Activated naive CD4-positive, alpha-beta T cell treated with anti-CD3 and anti-CD28 coated beads for 36 hours (primary cell): ENCODE data around the gene SPINK14. TPM values are rescaled to one million over a fixed set of nuclear protein-coding genes. Genes with fewer than 3 reads are reported as not detected.

ENCODE experiments used
- CTCF ChIA-PET: fragments of 350-600 bp; sonication (Branson Sonifier 250); formaldehyde crosslinking; loops from one replicate; lab custom pipeline; 2021; ENCODE audit warnings: antibody characterized with exemption; lab: Charles Lee
- DNase-seq: peaks from one replicate; pipeline ENCODE4 v3.0.0-alpha.2; 2020
- H3K27ac Mint-ChIP-seq: one replicate; pipeline ENCODE4 v1.8.0; 2021; ENCODE audit warnings: mild to moderate bottlenecking, mixed read lengths
- H3K27me3 Mint-ChIP-seq: one replicate; pipeline ENCODE4 v1.8.0; 2021; ENCODE audit warnings: low read depth, mixed read lengths
- H3K36me3 Mint-ChIP-seq: one replicate; pipeline ENCODE4 v1.8.0; 2021; ENCODE audit warnings: low read depth, mixed read lengths
- H3K4me1 Mint-ChIP-seq: one replicate; pipeline ENCODE4 v1.8.0; 2021; ENCODE audit warnings: low read depth, mixed read lengths
- H3K4me3 Mint-ChIP-seq: one replicate; pipeline ENCODE4 v1.8.0; 2021; ENCODE audit warnings: mild to moderate bottlenecking, moderate library complexity, mixed read lengths
- H3K9me3 Mint-ChIP-seq: one replicate; pipeline ENCODE4 v1.8.0; 2021; ENCODE audit warnings: mixed read lengths
- intact Hi-C: fragments of 100-400 bp; cut with micrococcal nuclease; formaldehyde crosslinking; loops from one replicate; pipeline ENCODE4 v1.15.1; 2023
- total RNA-seq, 2 experiments: library from RNA; stranded (reverse); gene quantifications; one replicate each; pipeline ENCODE4 v1.2.3, GENCODE V29; 2021

The SPINK14 gene
- total RNA-seq, 2 experiments from 2014 or later: not detected

- no peak for DNase-seq
- CTCF ChIA-PET: no interaction called here
- H3K4me1 Mint-ChIP-seq: no peaks in the 10 kb centered on the region
- H3K36me3 Mint-ChIP-seq: no peaks in the 10 kb centered on the region
- peaks cover 8% of the 10 kb centered on the region for H3K27me3 Mint-ChIP-seq
- H3K27ac Mint-ChIP-seq: no peak overlapping the region
- intact Hi-C loops: no loop called here
- no peak overlapping the region for H3K4me3 Mint-ChIP-seq
- H3K9me3 Mint-ChIP-seq: no peaks in the 10 kb centered on the region
These were observed 36.9 kb downstream of the SPINK14 start for GRCh38 chr5:148205044-148205806.

GRCh38 chr5:148205865-148206264 is 37.5 kb downstream of the SPINK14 start:
- no peaks in the 10 kb centered on the region for H3K36me3 Mint-ChIP-seq

GRCh38 chr5:148206620-148207019 is 38.3 kb downstream of the SPINK14 start:
- Mint-ChIP-seq H3K27ac (no peak overlapping the region), H3K9me3 (no peaks in the 10 kb centered on the region), H3K4me3 (no peak overlapping the region), H3K4me1 (no peaks in the 10 kb centered on the region), H3K27me3 (peaks cover 8% of the 10 kb centered on the region), H3K36me3 (no peaks in the 10 kb centered on the region)
- intact Hi-C loops: no loop called here
- DNase-seq: no peak
- CTCF ChIA-PET: no interaction called here

More at GRCh38 chr5:148205865-148206264, 37.5 kb downstream of the SPINK14 start:
- Mint-ChIP-seq H3K4me3 (no peak overlapping the region), H3K27me3 (peaks cover 8% of the 10 kb centered on the region), H3K4me1 (no peaks in the 10 kb centered on the region), H3K27ac (no peak overlapping the region), H3K9me3 (no peaks in the 10 kb centered on the region)
- CTCF ChIA-PET: no interaction called here
- intact Hi-C loops: no loop called here
- DNase-seq: no peak

GRCh38 chr5:148208226-148208625 is 39.9 kb downstream of the SPINK14 start:
- no peak overlapping the region for H3K27ac Mint-ChIP-seq
- no peak for DNase-seq
- CTCF ChIA-PET: interaction anchor here (1.2 kb wide), 1 partner anchor 28 kb away, joined by 3 read pairs; no protein-coding TSS in a partner anchor
- H3K9me3 Mint-ChIP-seq: no peaks in the 10 kb centered on the region
- peaks cover 8% of the 10 kb centered on the region for H3K27me3 Mint-ChIP-seq
- no peaks in the 10 kb centered on the region for H3K4me1 Mint-ChIP-seq
- H3K4me3 Mint-ChIP-seq: no peak overlapping the region
- no peaks in the 10 kb centered on the region for H3K36me3 Mint-ChIP-seq
- intact Hi-C loops: no loop called here

GRCh38 chr5:148209151-148209770 is 40.9 kb downstream of the SPINK14 start:
- intact Hi-C loops: no loop called here
- Mint-ChIP-seq H3K27me3 (peaks cover 8% of the 10 kb centered on the region), H3K4me3 (no peak overlapping the region), H3K36me3 (no peaks in the 10 kb centered on the region), H3K4me1 (no peaks in the 10 kb centered on the region), H3K9me3 (no peaks in the 10 kb centered on the region), H3K27ac (no peak overlapping the region)
- DNase-seq: no peak
- CTCF ChIA-PET: interaction anchor here (0.6 to 1.2 kb wide), 2 partner anchors 29 to 60 kb away, joined by 3 read pairs; no protein-coding TSS in a partner anchor

GRCh38 chr5:148214665-148215185 is 46.4 kb downstream of the SPINK14 start:
- Mint-ChIP-seq H3K36me3 (no peaks in the 10 kb centered on the region), H3K4me3 (no peak overlapping the region), H3K4me1 (no peaks in the 10 kb centered on the region), H3K9me3 (peaks cover 1% of the 10 kb centered on the region), H3K27ac (no peak overlapping the region), H3K27me3 (peaks cover 8% of the 10 kb centered on the region)
- CTCF ChIA-PET: no interaction called here
- DNase-seq: no peak
- intact Hi-C loops: no loop called here

- no peaks in the 10 kb centered on the region for H3K36me3 Mint-ChIP-seq
- H3K4me1 Mint-ChIP-seq: no peaks in the 10 kb centered on the region
- intact Hi-C loops: no loop called here
- no peak overlapping the region for H3K27ac Mint-ChIP-seq
- peaks cover 1% of the 10 kb centered on the region for H3K9me3 Mint-ChIP-seq
- DNase-seq: no peak
- H3K27me3 Mint-ChIP-seq: peaks cover 18% of the 10 kb centered on the region
- CTCF ChIA-PET: interaction anchor here (0.6 kb wide), 1 partner anchor 106 kb away, joined by 4 read pairs; no protein-coding TSS in a partner anchor
- H3K4me3 Mint-ChIP-seq: no peak overlapping the region
These were observed 53.2 kb downstream of the SPINK14 start for GRCh38 chr5:148221508-148221907.

GRCh38 chr5:148224117-148224742 is 55.9 kb downstream of the SPINK14 start:
- no peak overlapping the region for H3K4me3 Mint-ChIP-seq
- no peak for DNase-seq

More at GRCh38 chr5:148224117-148224742, 55.9 kb downstream of the SPINK14 start:
- Mint-ChIP-seq H3K4me1 (no peaks in the 10 kb centered on the region), H3K36me3 (no peaks in the 10 kb centered on the region), H3K9me3 (no peaks in the 10 kb centered on the region), H3K27ac (no peak overlapping the region), H3K27me3 (peaks cover 12% of the 10 kb centered on the region)
- CTCF ChIA-PET: no interaction called here
- intact Hi-C loops: no loop called here

Other genes with a start within 250 kb of the SPINK14 start
- not detected for gene SPINK5, start 104.6 kb upstream of the SPINK14 start, total RNA-seq
- gene SPINK6, start 34.5 kb downstream of the SPINK14 start, total RNA-seq: not detected
- gene MARCOL, start 70.0 kb downstream of the SPINK14 start, total RNA-seq: not detected
- gene SPINK13, start 100.2 kb downstream of the SPINK14 start, total RNA-seq: not detected
- gene SPINK7, start 143.9 kb downstream of the SPINK14 start, total RNA-seq: not detected
- gene SPINK9, start 167.0 kb downstream of the SPINK14 start, total RNA-seq: not detected
- gene FBXO38, start 215.4 kb downstream of the SPINK14 start, total RNA-seq: 10 to 100 TPM; 31.7 to 34.2 TPM